Gastrocnemius medialis (tissue), 4 donors: ENCODE measurements around the gene MYZAP. TPM values are rescaled to one million over a fixed set of nuclear protein-coding genes. Genes with fewer than 3 reads are reported as not detected.

Experiments
- ATAC-seq, 2 donors: fragments of 150-250 bp; one replicate each; pipeline ENCODE4 v1.9.1; 2016
- DNase-seq, 2 donors: peaks; one replicate each; pipeline ENCODE4 v3.0.0-alpha.2; 2019
- H3K27ac ChIP-seq, 4 donors: fragments of 200-600 bp; sonication (generic); 1 replicate in 1 of 4; 2 replicates in 3 of 4; pipeline ENCODE4 v1.5.1; 2016 to 2018; ENCODE audit warnings: mild to moderate bottlenecking in 2 of 4, moderate library complexity in 1 of 4
- H3K27me3 ChIP-seq, 3 donors: fragments of 200-600 bp; sonication (generic) in 2 of 3; 1 replicate in 1 of 3; 2 replicates in 2 of 3; pipeline versions ENCODE4 v1.5.1 to v1.6.0; 2016 to 2019; ENCODE audit warnings: mild to moderate bottlenecking in 1 of 3, moderate library complexity in 1 of 3
- H3K36me3 ChIP-seq, 2 donors: fragments of 200-600 bp; sonication (generic) in 1 of 2; one replicate each; pipeline ENCODE4 v1.5.1; 2017 to 2018
- H3K4me1 ChIP-seq, 2 donors: fragments of 200-600 bp; sonication (generic) in 1 of 2; one replicate each; pipeline ENCODE4 v1.5.1; 2016 to 2017; ENCODE audit warnings: mild to moderate bottlenecking in 2 of 2
- H3K4me3 ChIP-seq, 4 donors: fragments of 200-600 bp; sonication (generic) in 3 of 4; 1 replicate in 1 of 4; 2 replicates in 3 of 4; pipeline ENCODE4 v1.5.1; 2016 to 2019; ENCODE audit warnings: mild to moderate bottlenecking in 2 of 4
- H3K9me3 ChIP-seq, 3 donors: fragments of 200-600 bp; sonication (generic) in 2 of 3; 1 replicate in 1 of 3; 2 replicates in 2 of 3; pipeline ENCODE4 v1.5.1; 2016 to 2019
- CTCF ChIP-seq, 5 experiments: fragments of 450-650 bp in 3 of 5; fragments of 200-600 bp in 2 of 5; sonication (generic) in 2 of 5; IDR thresholded peaks in 4 of 5; conservative IDR thresholded peaks in 1 of 5; 1 replicate in 4 of 5; 2 replicates in 1 of 5; pipeline ENCODE4 v1.5.1; 2016 to 2019; ENCODE audit warnings: antibody characterized with exemption in 5 of 5, mild to moderate bottlenecking in 3 of 5, moderate library complexity in 3 of 5
- POLR2A ChIP-seq, 2 donors: fragments of 450-650 bp; IDR thresholded peaks; one replicate each; pipeline ENCODE4 v1.6.1; 2017; ENCODE audit warnings: antibody characterized with exemption in 2 of 2, mild to moderate bottlenecking in 2 of 2, moderate library complexity in 2 of 2
- in situ Hi-C, 4 donors: fragments of 200-750 bp; cut with MboI; loops; one replicate each; pipeline versions ENCODE4 v1.15.0 to v1.8.0; 2017; ENCODE audit warnings: low sequenced_read_pairs in 4 of 4
- intact Hi-C: fragments of 100-400 bp; cut with DNase I; formaldehyde crosslinking; loops from one replicate; pipeline ENCODE4 v1.15.1; 2023; ENCODE audit warnings: low total_unique reads
- total RNA-seq, 4 donors: library from RNA; depleted of rRNA; stranded (reverse); fragments of >200 nt; gene quantifications; one replicate each; pipeline versions ENCODE4 v1.1.0 to v1.2.3, GENCODE V29; 2016

MYZAP gene
- total RNA-seq, 4 donors from 2014 or later = 1.3 to 9.4 (median 1.4) TPM

GRCh38 chr15:57655053-57655452, 63.3 kb downstream of the MYZAP start:
- intact Hi-C loops = loop anchor here (2.0 kb wide), 1 partner anchor 94 kb away; no protein-coding TSS in a partner anchor
- Histone ChIP-seq H3K4me1 (peaks cover 0 to 4% of the 10 kb centered on the region in 2 donors), H3K27ac (no peak overlapping the region), H3K27me3 (no peaks in the 10 kb centered on the region), H3K36me3 (no peaks in the 10 kb centered on the region), H3K9me3 (no peaks in the 10 kb centered on the region), H3K4me3 (no peak overlapping the region)
- no peak for ATAC-seq
- TF ChIP-seq POLR2A (IDR thresholded peaks at IDR 0.05) = no peak
- TF ChIP-seq CTCF (IDR thresholded peaks at IDR 0.05 in 4 of 5, conservative IDR thresholded peaks at IDR 0.05 in 1 of 5) = no peak
- no peak for DNase-seq
- in situ Hi-C loops = loop anchor here in 2 of 4 donors (5.0 to 25.0 kb wide), 3 partner anchors 93 to 207 kb away; no protein-coding TSS in a partner anchor

- Histone ChIP-seq H3K27me3 (no peaks in the 10 kb centered on the region), H3K4me3 (no peak overlapping the region), H3K27ac (no peak overlapping the region), H3K9me3 (no peaks in the 10 kb centered on the region), H3K36me3 (no peaks in the 10 kb centered on the region), H3K4me1 (peaks cover 0 to 4% of the 10 kb centered on the region in 2 donors)
- ATAC-seq (peak in 1 of 2 donors; percentile 58), DNase-seq (no peak)
- in situ Hi-C loops = loop anchor here in 2 of 4 donors (5.0 to 25.0 kb wide), 3 partner anchors 94 to 206 kb away; no protein-coding TSS in a partner anchor
- intact Hi-C loops = loop anchor here (2.0 kb wide), 1 partner anchor 95 kb away; no protein-coding TSS in a partner anchor
- TF ChIP-seq CTCF (IDR thresholded peaks at IDR 0.05 in 4 of 5, conservative IDR thresholded peaks at IDR 0.05 in 1 of 5) (peak; percentile 12 to 30 (median 21)), POLR2A (IDR thresholded peaks at IDR 0.05) (no peak)
Measured at GRCh38 chr15:57655809-57656208, 64.1 kb downstream of the MYZAP start.

GRCh38 chr15:57656434-57656833, 64.7 kb downstream of the MYZAP start:
- Histone ChIP-seq H3K27me3 (no peaks in the 10 kb centered on the region), H3K4me1 (peaks cover 0 to 4% of the 10 kb centered on the region in 2 donors), H3K36me3 (no peaks in the 10 kb centered on the region), H3K9me3 (no peaks in the 10 kb centered on the region), H3K4me3 (no peak overlapping the region), H3K27ac (no peak overlapping the region)
- ATAC-seq = no peak
- DNase-seq = no peak
- in situ Hi-C loops (loop anchor here in 2 of 4 donors (5.0 to 25.0 kb wide), 3 partner anchors 94 to 206 kb away; no protein-coding TSS in a partner anchor), intact Hi-C loops (no loop called here)
- TF ChIP-seq CTCF (IDR thresholded peaks at IDR 0.05 in 4 of 5, conservative IDR thresholded peaks at IDR 0.05 in 1 of 5) (no peak), POLR2A (IDR thresholded peaks at IDR 0.05) (no peak)

- H3K27me3 ChIP-seq = no peaks in the 10 kb centered on the region
- TF ChIP-seq POLR2A (IDR thresholded peaks at IDR 0.05) (no peak), CTCF (IDR thresholded peaks at IDR 0.05 in 4 of 5, conservative IDR thresholded peaks at IDR 0.05 in 1 of 5) (no peak)
- H3K9me3 ChIP-seq = no peaks in the 10 kb centered on the region
- no peak overlapping the region for H3K4me3 ChIP-seq
- H3K4me1 ChIP-seq = peaks cover 0 to 4% of the 10 kb centered on the region in 2 donors
- no peak for ATAC-seq
- H3K27ac ChIP-seq = no peak overlapping the region
- no peak for DNase-seq
- H3K36me3 ChIP-seq = no peaks in the 10 kb centered on the region
- intact Hi-C loops (no loop called here), in situ Hi-C loops (loop anchor here in 2 of 4 donors (5.0 to 25.0 kb wide), 3 partner anchors 95 to 205 kb away; no protein-coding TSS in a partner anchor)
Measured at GRCh38 chr15:57657619-57658018, 65.9 kb downstream of the MYZAP start.
